DND-41 (cell line): ENCODE measurements around the gene NSD1.

Source experiments
- EZH2 ChIP-seq: IDR thresholded peaks from 3 replicates; pipeline ENCODE4 v1.6.1; 2012; ENCODE audit warnings: borderline replicate concordance, low read depth, mild to moderate bottlenecking, moderate library complexity, low read length, inconsistent platforms; ENCODE audit not compliant: severe bottlenecking
- TF ChIP-seq, protein P1 (sequence below): IDR thresholded peaks from 2 replicates; pipeline ENCODE4 v1.5.1; 2012; ENCODE audit warnings: borderline replicate concordance, low read length, moderate library complexity, mild to moderate bottlenecking; ENCODE audit not compliant: poor library complexity, severe bottlenecking; ENCODE audit errors: extremely low read depth

DNA sequence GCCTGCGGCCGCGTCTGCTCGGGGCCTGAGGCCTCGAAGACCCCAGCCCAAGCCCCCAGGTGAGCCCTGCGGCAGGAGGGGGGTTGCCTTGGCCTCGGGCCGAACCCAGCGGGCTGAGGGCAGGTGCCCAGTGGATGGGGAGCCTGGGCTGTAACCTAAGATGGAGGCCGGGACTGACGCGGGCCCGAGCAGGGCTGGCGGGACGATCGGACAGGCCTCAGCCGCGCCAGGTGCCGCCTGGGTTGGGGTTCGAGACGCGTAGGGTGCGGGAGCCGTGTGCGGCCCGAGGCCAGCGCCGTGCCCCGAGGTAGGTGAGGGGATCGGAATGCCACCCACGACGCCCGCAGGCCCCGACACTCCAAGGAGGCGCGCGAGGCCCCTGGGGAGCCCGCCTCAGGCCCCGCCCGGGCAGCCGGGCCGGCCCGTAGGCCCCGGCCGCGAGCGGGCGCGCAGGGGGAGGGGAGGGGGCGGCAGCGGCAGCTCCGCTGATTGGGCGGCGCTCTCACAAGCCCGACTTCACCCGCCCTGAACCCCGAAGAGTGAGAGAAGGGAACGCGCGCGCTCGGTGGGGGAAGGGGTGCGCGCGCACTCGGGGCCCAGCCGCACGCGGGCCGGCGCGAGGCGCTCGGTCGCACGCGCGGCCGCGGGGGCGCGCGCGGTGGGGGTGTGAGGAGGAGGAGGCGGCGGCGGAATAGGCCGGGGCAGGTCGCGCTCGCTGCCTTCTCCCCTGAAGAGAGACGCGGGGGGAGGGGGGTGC lies at the start of gene NSD1:
- TF ChIP-seq, protein P1, sequence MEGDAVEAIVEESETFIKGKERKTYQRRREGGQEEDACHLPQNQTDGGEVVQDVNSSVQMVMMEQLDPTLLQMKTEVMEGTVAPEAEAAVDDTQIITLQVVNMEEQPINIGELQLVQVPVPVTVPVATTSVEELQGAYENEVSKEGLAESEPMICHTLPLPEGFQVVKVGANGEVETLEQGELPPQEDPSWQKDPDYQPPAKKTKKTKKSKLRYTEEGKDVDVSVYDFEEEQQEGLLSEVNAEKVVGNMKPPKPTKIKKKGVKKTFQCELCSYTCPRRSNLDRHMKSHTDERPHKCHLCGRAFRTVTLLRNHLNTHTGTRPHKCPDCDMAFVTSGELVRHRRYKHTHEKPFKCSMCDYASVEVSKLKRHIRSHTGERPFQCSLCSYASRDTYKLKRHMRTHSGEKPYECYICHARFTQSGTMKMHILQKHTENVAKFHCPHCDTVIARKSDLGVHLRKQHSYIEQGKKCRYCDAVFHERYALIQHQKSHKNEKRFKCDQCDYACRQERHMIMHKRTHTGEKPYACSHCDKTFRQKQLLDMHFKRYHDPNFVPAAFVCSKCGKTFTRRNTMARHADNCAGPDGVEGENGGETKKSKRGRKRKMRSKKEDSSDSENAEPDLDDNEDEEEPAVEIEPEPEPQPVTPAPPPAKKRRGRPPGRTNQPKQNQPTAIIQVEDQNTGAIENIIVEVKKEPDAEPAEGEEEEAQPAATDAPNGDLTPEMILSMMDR, result no peak
- TF ChIP-seq EZH2, result no peak
